GM12801 (cell line): Measurements from ENCODE around the gene MLKL.

Experiments
- TF ChIP-seq, protein P1 (sequence below): IDR thresholded peaks from one replicate; pipeline ENCODE4 v1.5.1; 2011; ENCODE audit warnings: control low read depth; ENCODE audit not compliant: insufficient read length; ENCODE audit errors: extremely low read depth

MLKL gene

DNA sequence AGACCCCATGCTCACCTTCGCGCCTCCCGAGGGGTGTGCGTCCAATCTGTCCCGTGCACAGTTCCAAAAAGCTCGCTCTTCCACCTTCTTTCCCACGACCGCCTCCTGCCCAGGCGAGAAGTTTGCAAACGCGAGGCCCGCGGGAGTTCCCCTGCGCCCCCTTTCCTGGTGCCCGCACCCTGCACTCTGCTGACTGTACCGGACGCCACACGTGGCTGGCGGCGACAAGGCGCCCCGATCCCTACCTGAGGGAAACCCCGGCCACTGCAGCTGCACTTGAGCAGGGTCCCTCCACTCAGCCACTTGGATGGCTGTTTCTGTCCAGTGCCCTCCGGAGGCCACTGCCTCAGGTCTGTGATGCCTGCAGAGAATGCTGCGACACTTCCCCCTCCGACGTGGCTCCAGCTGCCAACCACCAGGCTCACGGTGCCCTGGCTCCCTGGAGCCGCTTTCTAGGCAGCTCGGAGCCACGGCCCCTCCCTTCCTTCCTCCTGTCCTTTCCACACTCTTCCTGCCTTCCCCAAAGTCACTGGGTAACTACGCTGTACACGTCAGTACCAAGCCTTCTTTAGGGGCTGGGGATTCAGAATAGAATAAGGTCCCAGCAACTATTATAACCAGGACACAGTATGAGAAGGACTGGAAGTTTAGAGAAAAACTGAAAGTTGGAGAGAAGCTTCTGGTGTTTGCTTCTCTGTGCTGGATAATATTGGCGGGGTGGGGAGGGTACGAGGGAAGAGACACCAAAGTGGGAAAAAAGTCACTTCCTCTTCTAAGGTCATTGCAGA, at the start of gene MLKL:
Gene MLKL (minus strand): TSS at position 425 of the 788 bp plus-strand sequence. CDS start 5,105 bp downstream, outside the sequence.
- TF ChIP-seq, protein P1, sequence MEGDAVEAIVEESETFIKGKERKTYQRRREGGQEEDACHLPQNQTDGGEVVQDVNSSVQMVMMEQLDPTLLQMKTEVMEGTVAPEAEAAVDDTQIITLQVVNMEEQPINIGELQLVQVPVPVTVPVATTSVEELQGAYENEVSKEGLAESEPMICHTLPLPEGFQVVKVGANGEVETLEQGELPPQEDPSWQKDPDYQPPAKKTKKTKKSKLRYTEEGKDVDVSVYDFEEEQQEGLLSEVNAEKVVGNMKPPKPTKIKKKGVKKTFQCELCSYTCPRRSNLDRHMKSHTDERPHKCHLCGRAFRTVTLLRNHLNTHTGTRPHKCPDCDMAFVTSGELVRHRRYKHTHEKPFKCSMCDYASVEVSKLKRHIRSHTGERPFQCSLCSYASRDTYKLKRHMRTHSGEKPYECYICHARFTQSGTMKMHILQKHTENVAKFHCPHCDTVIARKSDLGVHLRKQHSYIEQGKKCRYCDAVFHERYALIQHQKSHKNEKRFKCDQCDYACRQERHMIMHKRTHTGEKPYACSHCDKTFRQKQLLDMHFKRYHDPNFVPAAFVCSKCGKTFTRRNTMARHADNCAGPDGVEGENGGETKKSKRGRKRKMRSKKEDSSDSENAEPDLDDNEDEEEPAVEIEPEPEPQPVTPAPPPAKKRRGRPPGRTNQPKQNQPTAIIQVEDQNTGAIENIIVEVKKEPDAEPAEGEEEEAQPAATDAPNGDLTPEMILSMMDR = no peak

DNA sequence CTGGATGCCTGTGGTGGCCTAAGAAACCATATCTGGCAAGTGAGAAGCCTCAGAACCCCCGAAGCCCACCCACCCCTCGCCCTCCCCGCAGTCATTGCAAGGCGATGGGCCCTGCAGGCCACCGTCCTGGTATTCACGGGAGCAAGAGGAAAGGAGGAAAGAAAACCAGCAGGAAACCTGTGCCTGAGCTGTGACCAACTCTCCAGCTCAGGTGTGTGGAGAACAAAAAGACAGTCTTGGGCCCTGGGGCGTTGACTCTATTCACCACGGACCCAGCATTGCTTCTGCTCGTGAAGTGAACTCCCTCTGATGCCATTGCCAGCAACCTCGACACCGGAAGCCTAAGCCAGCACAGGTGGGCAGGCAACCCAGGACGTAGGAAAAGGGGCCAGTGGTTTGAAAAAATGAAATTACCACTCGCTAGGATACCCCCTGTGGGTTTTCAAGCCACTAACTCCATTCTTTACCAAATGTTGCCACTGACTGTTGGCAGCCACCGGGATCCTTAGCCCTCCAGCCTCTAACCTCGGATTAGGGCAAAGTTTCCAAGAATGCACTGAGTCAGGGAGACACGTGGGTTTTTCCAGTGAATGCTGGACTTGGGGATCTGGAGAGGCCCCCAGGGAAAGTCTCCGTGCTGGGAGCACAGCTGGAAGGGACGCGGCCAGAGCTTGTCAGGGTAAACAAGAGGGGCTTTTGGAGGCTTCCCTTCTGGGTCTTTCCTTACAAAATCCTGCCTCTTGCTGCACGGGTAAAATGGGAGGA, 48.8 kb upstream of the MLKL start:
- TF ChIP-seq, protein P1 = no peak

DNA sequence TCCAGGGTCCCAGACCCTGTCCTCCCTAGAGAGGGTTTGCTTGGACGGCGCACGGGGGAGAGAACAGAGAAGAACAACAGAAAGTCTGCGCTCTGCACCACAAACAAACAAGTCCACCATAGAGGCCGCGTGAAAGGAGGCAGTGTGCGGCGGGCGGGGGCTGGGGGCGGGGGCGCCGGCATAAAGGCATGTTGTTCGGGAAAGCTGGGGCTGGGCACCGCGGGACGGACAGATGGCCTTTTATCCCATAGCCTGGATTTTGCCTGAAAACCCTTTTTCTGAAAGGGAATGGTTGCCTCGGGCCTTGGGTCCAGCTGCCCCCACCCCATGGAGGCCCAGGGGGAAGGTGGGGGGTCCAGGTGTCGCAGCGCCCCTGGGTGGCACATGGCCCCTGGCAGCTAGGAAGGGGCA, 48.0 kb upstream of the MLKL start:
- TF ChIP-seq, protein P1 = no peak

DNA sequence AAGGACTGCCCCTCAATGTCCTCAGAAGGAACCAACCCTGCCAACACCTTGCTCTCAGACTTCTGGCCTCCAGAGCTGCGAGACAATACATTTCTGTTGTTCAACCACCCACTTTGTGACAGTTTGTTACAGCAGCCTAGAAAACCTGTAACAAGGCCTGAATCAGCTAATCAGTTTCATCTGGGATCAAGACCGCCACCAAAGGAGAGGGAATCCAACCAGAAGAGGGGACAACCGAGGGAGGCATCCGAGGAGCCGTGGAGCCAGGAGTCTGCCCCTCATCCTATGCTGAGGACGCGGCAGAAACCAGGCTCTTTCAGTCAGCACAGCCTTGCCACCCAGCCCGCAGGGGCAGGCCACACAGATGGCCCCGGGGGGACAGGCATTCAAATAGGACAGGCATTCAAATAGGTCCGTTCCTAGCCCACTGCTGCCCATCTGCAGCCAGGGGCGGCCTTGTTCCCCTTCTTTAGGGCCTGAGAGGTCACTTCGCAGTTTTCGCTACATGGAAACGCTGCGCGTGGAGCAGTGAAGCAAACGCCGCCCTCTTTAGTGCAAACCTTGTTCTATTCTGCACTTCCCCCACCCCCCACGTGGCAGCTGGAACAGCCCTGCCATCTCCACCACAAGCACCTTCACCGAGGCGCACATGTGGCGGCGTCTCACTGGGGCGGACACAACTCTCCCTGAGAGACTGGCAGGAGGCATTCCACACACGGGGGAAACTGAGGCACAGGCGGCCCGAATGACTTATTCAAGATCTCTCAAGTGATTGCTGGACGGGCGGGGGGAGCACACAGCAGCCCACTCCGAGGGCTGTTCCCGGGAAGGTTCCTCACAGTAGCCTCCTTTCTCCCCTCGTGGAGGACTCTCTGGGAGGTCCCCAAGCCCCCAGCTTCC, 47.3 kb upstream of the MLKL start:
- TF ChIP-seq, protein P1 = no peak

DNA sequence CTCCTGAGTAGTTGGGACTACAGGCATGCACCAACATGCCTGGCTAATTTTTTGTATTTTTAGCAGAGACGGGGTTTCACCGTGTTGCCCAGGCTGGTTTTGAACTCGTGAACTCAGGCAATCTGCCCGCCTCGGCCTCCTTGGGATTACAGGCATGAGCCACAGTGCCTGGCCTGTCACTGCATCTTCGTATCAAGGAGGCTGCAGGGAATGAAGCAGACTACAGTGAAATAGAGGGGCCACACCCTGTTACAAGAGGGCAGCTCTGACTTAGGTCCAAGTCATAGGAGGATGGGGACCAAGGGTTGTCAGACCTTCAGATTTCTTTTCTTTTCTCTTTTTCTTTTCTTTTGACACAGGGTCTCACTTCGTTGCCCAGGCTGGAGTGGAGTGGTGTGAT, 45.3 kb upstream of the MLKL start:
- TF ChIP-seq, protein P1 = no peak

DNA sequence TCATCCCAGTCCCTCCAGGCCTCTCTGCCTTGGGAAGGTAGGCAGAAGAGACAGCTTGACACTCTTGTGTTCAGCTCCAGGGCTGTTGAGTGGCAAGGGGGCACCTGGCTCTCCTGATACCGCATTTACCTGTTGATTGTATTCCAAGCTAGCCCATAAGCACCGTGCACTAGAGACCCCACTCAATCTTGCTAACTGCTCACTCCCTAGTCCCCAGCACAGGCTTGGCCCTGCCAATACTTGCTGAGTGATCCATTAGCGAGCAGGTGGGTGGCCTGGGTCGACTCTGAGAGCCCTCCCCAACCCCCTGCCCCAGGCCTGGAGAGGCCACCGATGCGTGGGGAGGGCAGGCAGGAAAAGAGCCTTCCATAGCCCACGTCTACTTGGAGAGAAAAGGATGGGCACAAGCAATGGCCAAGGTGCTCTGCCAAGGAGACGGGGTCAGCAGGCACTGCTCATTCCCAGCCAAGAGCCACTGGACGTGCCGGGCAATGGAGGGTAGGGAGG, 44.5 kb upstream of the MLKL start:
- TF ChIP-seq, protein P1 = no peak
